ENCODE measurements around the gene GAL3ST3.

Gene GAL3ST3

DNA sequence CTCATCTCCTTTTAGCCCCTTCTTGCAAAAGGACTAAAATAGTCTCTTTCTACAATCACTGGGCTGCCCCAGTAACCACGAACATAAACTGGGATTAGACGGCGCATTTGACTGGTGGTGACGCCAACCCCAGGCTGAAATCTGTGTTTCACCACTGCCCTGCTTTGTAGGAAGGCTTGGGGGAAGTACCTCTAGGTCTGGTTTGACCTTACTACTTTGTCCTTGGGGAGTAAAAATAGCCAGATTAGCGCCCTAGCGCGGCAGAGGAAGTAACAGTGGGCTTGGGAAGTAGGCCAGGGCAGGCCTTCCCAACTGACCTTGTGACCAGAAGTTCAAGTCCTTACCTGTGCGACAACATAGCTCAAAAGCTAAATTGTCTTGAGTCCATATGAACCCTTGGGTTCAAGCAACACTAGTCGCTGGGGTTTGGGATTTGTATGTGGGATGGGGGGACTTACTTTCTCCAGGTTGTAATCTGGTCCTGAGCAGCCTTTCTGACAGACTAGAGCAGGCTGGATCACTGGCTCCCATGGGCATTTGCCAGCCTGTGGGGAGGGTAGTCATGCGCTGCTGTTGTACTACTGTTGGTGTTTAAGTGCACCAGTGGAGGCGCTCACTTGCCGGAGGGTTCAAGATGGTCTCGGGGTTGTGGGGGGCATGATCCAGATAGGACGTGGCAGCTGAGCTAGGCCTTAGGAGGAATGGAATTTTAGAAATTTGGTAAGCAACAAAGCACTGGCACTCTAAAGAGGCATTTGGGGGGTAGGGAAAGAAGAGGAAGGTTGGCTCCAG is 20.2 kb upstream of the GAL3ST3 start:
- Histone ChIP-seq H3K4me3 (ENCODE audit: low read length) (peak overlapping the region; percentile 71), H3K9me3 (ENCODE audit: insufficient read depth, low read depth, low read length) (no peaks in the 10 kb centered on the region), H3K36me3 (ENCODE audit: insufficient read depth, low read length) (peaks cover 61% of the 10 kb centered on the region), H3K27me3 (ENCODE audit: insufficient read depth, low read length) (no peaks in the 10 kb centered on the region), H3K4me1 (ENCODE audit: insufficient read depth, low read length) (peaks cover 11% of the 10 kb centered on the region), H3K9ac (ENCODE audit: low read depth, low read length) (peak overlapping the region; percentile 74), H3K27ac (ENCODE audit: low read depth, low read length) (peak overlapping the region; percentile 89)
- WGBS, result 82% methylated on average over 14 of the region's 14 CpGs

GRCh38 chr11:66068154-66068821 is 19.3 kb upstream of the GAL3ST3 start:
- no peak overlapping the region for H3K4me3 ChIP-seq (ENCODE audit: low read length)
- H3K9me3 ChIP-seq (ENCODE audit: insufficient read depth, low read depth, low read length), result no peaks in the 10 kb centered on the region
- H3K4me1 ChIP-seq (ENCODE audit: insufficient read depth, low read length), result peaks cover 11% of the 10 kb centered on the region
- peak overlapping the region; percentile 89; the same call in 1 of the 2 replicates for H3K27ac ChIP-seq (ENCODE audit: low read depth, low read length)
- 70% methylated on average over 17 of the region's 17 CpGs for WGBS
- H3K9ac ChIP-seq (ENCODE audit: low read depth, low read length), result no peak overlapping the region
- no peaks in the 10 kb centered on the region for H3K27me3 ChIP-seq (ENCODE audit: insufficient read depth, low read length)
- H3K36me3 ChIP-seq (ENCODE audit: insufficient read depth, low read length), result peaks cover 63% of the 10 kb centered on the region

GRCh38 chr11:66067640-66068039 is 18.7 kb upstream of the GAL3ST3 start:
- Histone ChIP-seq H3K4me1 (ENCODE audit: insufficient read depth, low read length) (peaks cover 11% of the 10 kb centered on the region), H3K36me3 (ENCODE audit: insufficient read depth, low read length) (peaks cover 65% of the 10 kb centered on the region), H3K9ac (ENCODE audit: low read depth, low read length) (no peak overlapping the region), H3K4me3 (ENCODE audit: low read length) (no peak overlapping the region), H3K9me3 (ENCODE audit: insufficient read depth, low read depth, low read length) (no peaks in the 10 kb centered on the region), H3K27me3 (ENCODE audit: insufficient read depth, low read length) (no peaks in the 10 kb centered on the region), H3K27ac (ENCODE audit: low read depth, low read length) (no peak overlapping the region)
- WGBS, result 86% methylated on average over 4 of the region's 4 CpGs

GRCh38 chr11:66066751-66067150 is 17.8 kb upstream of the GAL3ST3 start:
- no peaks in the 10 kb centered on the region for H3K27me3 ChIP-seq (ENCODE audit: insufficient read depth, low read length)
- no peak overlapping the region for H3K9ac ChIP-seq (ENCODE audit: low read depth, low read length)
- H3K4me3 ChIP-seq (ENCODE audit: low read length), result no peak overlapping the region
- no peak overlapping the region for H3K27ac ChIP-seq (ENCODE audit: low read depth, low read length)
- WGBS, result 90% methylated on average over 3 of the region's 3 CpGs
- H3K9me3 ChIP-seq (ENCODE audit: insufficient read depth, low read depth, low read length), result no peaks in the 10 kb centered on the region
- peaks cover 74% of the 10 kb centered on the region for H3K36me3 ChIP-seq (ENCODE audit: insufficient read depth, low read length)
- H3K4me1 ChIP-seq (ENCODE audit: insufficient read depth, low read length), result peaks cover 11% of the 10 kb centered on the region

DNA sequence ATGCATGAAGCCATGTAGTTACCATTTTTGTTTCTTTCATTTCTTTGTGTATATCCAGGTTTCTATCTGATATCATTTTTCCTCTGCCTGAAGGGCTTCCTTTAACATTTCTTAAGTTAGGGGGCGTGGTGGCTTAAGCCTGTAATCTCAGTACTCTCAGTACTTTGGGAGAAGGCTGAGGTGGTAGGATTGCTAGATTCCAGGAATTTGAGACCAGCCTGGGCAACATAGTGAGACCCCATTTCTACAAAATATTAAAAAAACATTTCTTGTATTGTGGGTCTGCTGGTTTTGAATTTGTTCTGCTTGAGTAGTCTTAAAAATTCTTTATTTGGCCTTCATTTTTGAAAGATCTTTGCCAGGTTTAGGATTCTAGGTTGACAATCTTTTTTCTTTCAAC is 15.6 kb upstream of the GAL3ST3 start:
- Histone ChIP-seq H3K4me3 (ENCODE audit: low read length) (no peak overlapping the region), H3K27me3 (ENCODE audit: insufficient read depth, low read length) (no peaks in the 10 kb centered on the region), H3K9ac (ENCODE audit: low read depth, low read length) (no peak overlapping the region), H3K4me1 (ENCODE audit: insufficient read depth, low read length) (peaks cover 5% of the 10 kb centered on the region; the same call in 1 of the 2 replicates), H3K9me3 (ENCODE audit: insufficient read depth, low read depth, low read length) (no peaks in the 10 kb centered on the region), H3K27ac (ENCODE audit: low read depth, low read length) (no peak overlapping the region), H3K36me3 (ENCODE audit: insufficient read depth, low read length) (peaks cover 95% of the 10 kb centered on the region)
- WGBS, result 100% methylated on average over 1 of the region's 1 CpG

DNA sequence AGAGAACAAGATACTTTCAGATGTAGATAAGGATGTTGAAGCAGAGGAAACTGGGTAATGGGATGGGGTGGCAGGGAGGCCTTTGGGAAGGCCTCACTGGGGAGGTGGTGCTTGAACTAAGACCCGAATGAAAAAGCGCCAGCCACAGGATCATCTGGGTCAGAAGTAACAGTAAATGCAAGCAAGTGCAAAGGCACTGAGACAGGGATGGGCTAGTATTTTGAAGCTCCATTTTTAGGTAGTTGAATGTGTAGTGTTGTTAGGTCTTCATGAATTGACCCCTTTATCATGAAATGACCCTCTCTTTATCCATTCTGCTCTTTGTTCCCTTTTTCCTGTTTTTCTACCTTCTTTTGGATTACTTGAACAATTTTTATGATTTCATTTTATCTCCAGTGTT is 14.9 kb upstream of the GAL3ST3 start:
- Histone ChIP-seq H3K27ac (ENCODE audit: low read depth, low read length) (no peak overlapping the region), H3K27me3 (ENCODE audit: insufficient read depth, low read length) (no peaks in the 10 kb centered on the region), H3K9me3 (ENCODE audit: insufficient read depth, low read depth, low read length) (no peaks in the 10 kb centered on the region), H3K4me1 (ENCODE audit: insufficient read depth, low read length) (peaks cover under 1% of the 10 kb centered on the region; the same call in 1 of the 2 replicates), H3K4me3 (ENCODE audit: low read length) (no peak overlapping the region), H3K9ac (ENCODE audit: low read depth, low read length) (no peak overlapping the region), H3K36me3 (ENCODE audit: insufficient read depth, low read length) (peaks cover 99% of the 10 kb centered on the region)
- WGBS, result 97% methylated on average over 2 of the region's 2 CpGs

DNA sequence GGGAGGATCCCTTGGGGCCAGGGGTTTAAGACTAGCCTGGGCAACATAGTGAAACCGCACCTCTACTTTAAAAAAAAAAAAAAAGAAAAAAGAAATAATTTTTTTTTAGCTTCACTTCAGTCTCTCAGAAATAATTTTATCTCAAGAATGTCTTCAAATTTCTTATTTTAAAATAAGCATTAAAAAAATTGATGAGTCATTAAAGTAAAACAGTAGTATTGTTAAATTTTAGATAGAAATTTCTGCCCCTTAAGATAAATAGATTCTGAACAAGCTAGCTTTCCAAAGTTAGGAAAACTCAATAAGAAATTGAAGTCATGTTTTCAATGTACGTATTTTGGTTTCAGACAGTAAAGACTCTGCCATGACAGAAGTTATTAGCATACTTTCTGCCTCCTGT is 13.4 kb upstream of the GAL3ST3 start:
- H3K9ac ChIP-seq (ENCODE audit: low read depth, low read length), result no peak overlapping the region
- H3K27ac ChIP-seq (ENCODE audit: low read depth, low read length), result no peak overlapping the region
- peaks cover 98% of the 10 kb centered on the region for H3K36me3 ChIP-seq (ENCODE audit: insufficient read depth, low read length)
- WGBS, result 100% methylated on average over 1 of the region's 2 CpGs
- no peaks in the 10 kb centered on the region for H3K9me3 ChIP-seq (ENCODE audit: insufficient read depth, low read depth, low read length)
- no peaks in the 10 kb centered on the region for H3K4me1 ChIP-seq (ENCODE audit: insufficient read depth, low read length)
- no peak overlapping the region for H3K4me3 ChIP-seq (ENCODE audit: low read length)
- H3K27me3 ChIP-seq (ENCODE audit: insufficient read depth, low read length), result no peaks in the 10 kb centered on the region

- no peak overlapping the region for H3K9ac ChIP-seq (ENCODE audit: low read depth, low read length)
- H3K4me1 ChIP-seq (ENCODE audit: insufficient read depth, low read length), result no peaks in the 10 kb centered on the region
- no peaks in the 10 kb centered on the region for H3K9me3 ChIP-seq (ENCODE audit: insufficient read depth, low read depth, low read length)
- H3K36me3 ChIP-seq (ENCODE audit: insufficient read depth, low read length), result peaks cover 98% of the 10 kb centered on the region
- H3K27ac ChIP-seq (ENCODE audit: low read depth, low read length), result no peak overlapping the region
- 93% methylated on average over 6 of the region's 6 CpGs for WGBS
- H3K27me3 ChIP-seq (ENCODE audit: insufficient read depth, low read length), result no peaks in the 10 kb centered on the region
- H3K4me3 ChIP-seq (ENCODE audit: low read length), result no peak overlapping the region
Observed at GRCh38 chr11:66061268-66061667, 12.3 kb upstream of the GAL3ST3 start.

DNA sequence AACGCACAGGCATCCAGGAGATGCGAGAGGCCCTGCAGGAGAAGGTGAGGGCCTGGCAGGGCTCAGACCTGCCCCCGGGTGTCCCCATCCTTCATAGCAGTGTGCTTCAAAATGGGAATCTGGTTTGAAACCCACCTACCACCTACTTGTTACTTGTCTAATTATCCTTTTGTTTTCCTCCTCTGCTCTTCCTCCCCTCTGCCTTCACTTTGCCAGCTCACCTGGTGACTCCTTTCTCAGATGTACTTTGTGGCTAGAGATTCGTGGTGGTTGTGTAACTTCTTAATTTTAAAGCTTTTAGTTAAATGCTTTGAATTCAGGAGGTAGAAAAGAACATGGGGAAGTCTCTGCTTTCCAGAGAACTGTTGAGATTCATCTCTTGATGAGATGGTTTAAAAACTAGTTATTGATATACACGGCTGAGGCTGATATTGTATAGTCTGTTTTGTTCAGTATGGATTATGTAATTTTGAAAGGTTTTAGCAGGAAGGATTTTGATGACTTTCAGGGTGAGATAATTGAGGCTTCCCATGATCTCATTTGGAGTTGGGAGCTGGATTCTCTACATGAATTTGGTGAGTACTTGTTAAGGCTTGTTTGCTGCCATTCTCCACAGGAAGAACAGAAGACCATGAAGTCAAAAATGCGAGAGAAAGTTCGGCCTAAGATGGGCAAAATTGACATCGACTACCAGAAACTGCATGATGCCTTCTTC is 11.2 kb upstream of the GAL3ST3 start:
- Histone ChIP-seq H3K27ac (ENCODE audit: low read depth, low read length) (no peak overlapping the region), H3K9me3 (ENCODE audit: insufficient read depth, low read depth, low read length) (no peaks in the 10 kb centered on the region), H3K27me3 (ENCODE audit: insufficient read depth, low read length) (no peaks in the 10 kb centered on the region), H3K4me3 (ENCODE audit: low read length) (no peak overlapping the region), H3K4me1 (ENCODE audit: insufficient read depth, low read length) (no peaks in the 10 kb centered on the region), H3K9ac (ENCODE audit: low read depth, low read length) (no peak overlapping the region), H3K36me3 (ENCODE audit: insufficient read depth, low read length) (peaks cover 98% of the 10 kb centered on the region)
- WGBS, result 82% methylated on average over 8 of the region's 8 CpGs

DNA sequence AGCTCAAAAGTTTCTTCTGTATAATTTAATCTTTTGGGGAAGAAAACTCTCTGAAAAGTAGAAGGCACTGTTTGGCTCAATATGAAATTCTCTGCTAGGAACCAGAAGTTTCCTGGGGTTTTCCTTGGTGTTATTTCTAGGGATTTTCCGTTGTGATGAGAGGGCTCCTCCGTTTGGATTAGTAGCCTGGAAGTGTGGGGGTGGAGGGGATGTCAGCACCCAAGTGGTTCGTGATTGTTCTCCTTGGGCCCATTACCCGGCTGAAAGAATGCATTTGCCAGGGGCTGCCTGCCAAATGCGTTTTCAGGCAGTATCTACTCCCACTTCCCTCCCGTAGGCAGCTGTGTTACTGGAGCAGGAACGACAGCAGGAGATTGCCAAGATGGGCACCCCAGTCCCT is 7.5 kb upstream of the GAL3ST3 start:
- H3K4me3 ChIP-seq (ENCODE audit: low read length), result no peak overlapping the region
- H3K27me3 ChIP-seq (ENCODE audit: insufficient read depth, low read length), result no peaks in the 10 kb centered on the region
- no peak overlapping the region for H3K9ac ChIP-seq (ENCODE audit: low read depth, low read length)
- H3K9me3 ChIP-seq (ENCODE audit: insufficient read depth, low read depth, low read length), result no peaks in the 10 kb centered on the region
- peaks cover 3% of the 10 kb centered on the region; the same call in 1 of the 2 replicates for H3K4me1 ChIP-seq (ENCODE audit: insufficient read depth, low read length)
- WGBS, result 93% methylated on average over 7 of the region's 7 CpGs
- H3K36me3 ChIP-seq (ENCODE audit: insufficient read depth, low read length), result peaks cover 79% of the 10 kb centered on the region
- no peak overlapping the region for H3K27ac ChIP-seq (ENCODE audit: low read depth, low read length)

- WGBS, result 94% methylated on average over 7 of the region's 7 CpGs
- Histone ChIP-seq H3K9me3 (ENCODE audit: insufficient read depth, low read depth, low read length) (no peaks in the 10 kb centered on the region), H3K4me3 (ENCODE audit: low read length) (no peak overlapping the region), H3K36me3 (ENCODE audit: insufficient read depth, low read length) (peaks cover 64% of the 10 kb centered on the region), H3K4me1 (ENCODE audit: insufficient read depth, low read length) (peaks cover 13% of the 10 kb centered on the region), H3K27me3 (ENCODE audit: insufficient read depth, low read length) (no peaks in the 10 kb centered on the region), H3K9ac (ENCODE audit: low read depth, low read length) (no peak overlapping the region), H3K27ac (ENCODE audit: low read depth, low read length) (no peak overlapping the region)
Observed at GRCh38 chr11:66055021-66055420, 6.1 kb upstream of the GAL3ST3 start.
